Gastrocnemius medialis (tissue), 4 donors: ENCODE results near the gene MCU. TPM values are rescaled to one million over a fixed set of nuclear protein-coding genes. Genes with fewer than 3 reads are reported as not detected.
A peak's percentile ranks its signal among the peaks of the same experiment; 100 is the strongest.

ENCODE experiments used
- ATAC-seq, 2 donors: fragments of 150-250 bp; one replicate each; pipeline ENCODE4 v1.9.1; 2016
- DNase-seq, 2 donors: peaks; one replicate each; pipeline ENCODE4 v3.0.0-alpha.2; 2019
- H3K27ac ChIP-seq, 4 donors: fragments of 200-600 bp; sonication (generic); 1 replicate in 1 of 4; 2 replicates in 3 of 4; pipeline ENCODE4 v1.5.1; 2016 to 2018; ENCODE audit warnings: mild to moderate bottlenecking in 2 of 4, moderate library complexity in 1 of 4
- H3K27me3 ChIP-seq, 3 donors: fragments of 200-600 bp; sonication (generic) in 2 of 3; 1 replicate in 1 of 3; 2 replicates in 2 of 3; pipeline versions ENCODE4 v1.5.1 to v1.6.0; 2016 to 2019; ENCODE audit warnings: mild to moderate bottlenecking in 1 of 3, moderate library complexity in 1 of 3
- H3K36me3 ChIP-seq, 2 donors: fragments of 200-600 bp; sonication (generic) in 1 of 2; one replicate each; pipeline ENCODE4 v1.5.1; 2017 to 2018
- H3K4me1 ChIP-seq, 2 donors: fragments of 200-600 bp; sonication (generic) in 1 of 2; one replicate each; pipeline ENCODE4 v1.5.1; 2016 to 2017; ENCODE audit warnings: mild to moderate bottlenecking in 2 of 2
- H3K4me3 ChIP-seq, 4 donors: fragments of 200-600 bp; sonication (generic) in 3 of 4; 1 replicate in 1 of 4; 2 replicates in 3 of 4; pipeline ENCODE4 v1.5.1; 2016 to 2019; ENCODE audit warnings: mild to moderate bottlenecking in 2 of 4
- H3K9me3 ChIP-seq, 3 donors: fragments of 200-600 bp; sonication (generic) in 2 of 3; 1 replicate in 1 of 3; 2 replicates in 2 of 3; pipeline ENCODE4 v1.5.1; 2016 to 2019
- CTCF ChIP-seq, 5 experiments: fragments of 450-650 bp in 3 of 5; fragments of 200-600 bp in 2 of 5; sonication (generic) in 2 of 5; IDR thresholded peaks in 4 of 5; conservative IDR thresholded peaks in 1 of 5; 1 replicate in 4 of 5; 2 replicates in 1 of 5; pipeline ENCODE4 v1.5.1; 2016 to 2019; ENCODE audit warnings: antibody characterized with exemption in 5 of 5, mild to moderate bottlenecking in 3 of 5, moderate library complexity in 3 of 5
- POLR2A ChIP-seq, 2 donors: fragments of 450-650 bp; IDR thresholded peaks; one replicate each; pipeline ENCODE4 v1.6.1; 2017; ENCODE audit warnings: antibody characterized with exemption in 2 of 2, mild to moderate bottlenecking in 2 of 2, moderate library complexity in 2 of 2
- in situ Hi-C, 4 donors: fragments of 200-750 bp; cut with MboI; loops; one replicate each; pipeline versions ENCODE4 v1.15.0 to v1.8.0; 2017; ENCODE audit warnings: low sequenced_read_pairs in 4 of 4
- intact Hi-C: fragments of 100-400 bp; cut with DNase I; formaldehyde crosslinking; loops from one replicate; pipeline ENCODE4 v1.15.1; 2023; ENCODE audit warnings: low total_unique reads
- total RNA-seq, 4 donors: library from RNA; depleted of rRNA; stranded (reverse); fragments of >200 nt; gene quantifications; one replicate each; pipeline versions ENCODE4 v1.1.0 to v1.2.3, GENCODE V29; 2016

Gene MCU
- total RNA-seq, 4 donors from 2014 or later, result 25.1 to 61.3 (median 49.0) TPM

GRCh38 chr10:72800000-72800740, 108.2 kb downstream of the MCU start:
- H3K4me1 ChIP-seq, result peaks cover 31 to 34% of the 10 kb centered on the region in 2 donors
- TF ChIP-seq CTCF (IDR thresholded peaks at IDR 0.05 in 4 of 5, conservative IDR thresholded peaks at IDR 0.05 in 1 of 5) (no peak), POLR2A (IDR thresholded peaks at IDR 0.05) (no peak)
- peak overlapping the region in 3 of 4 donors; percentile 1 to 37 (median 15) for H3K27ac ChIP-seq
- ATAC-seq (no peak), DNase-seq (no peak)
- H3K27me3 ChIP-seq, result no peaks in the 10 kb centered on the region
- H3K4me3 ChIP-seq, result no peak overlapping the region
- no peaks in the 10 kb centered on the region for H3K9me3 ChIP-seq
- in situ Hi-C loops (no loop called here), intact Hi-C loops (no loop called here)
- no peaks in the 10 kb centered on the region for H3K36me3 ChIP-seq

- peak overlapping the region in 2 of 4 donors; percentile 15 to 37 for H3K27ac ChIP-seq
- ATAC-seq, result no peak
- in situ Hi-C loops, result no loop called here
Measured at GRCh38 chr10:72800741-72801092, 108.8 kb downstream of the MCU start.

GRCh38 chr10:72801263-72801868, 109.4 kb downstream of the MCU start:
- peak overlapping the region in 2 of 4 donors; percentile 17 to 66 for H3K27ac ChIP-seq
- H3K36me3 ChIP-seq, result no peaks in the 10 kb centered on the region
- ATAC-seq (no peak), DNase-seq (no peak)
- H3K27me3 ChIP-seq, result no peaks in the 10 kb centered on the region
- H3K4me1 ChIP-seq, result peaks cover 31 to 36% of the 10 kb centered on the region in 2 donors
- in situ Hi-C loops (no loop called here), intact Hi-C loops (no loop called here)
- no peaks in the 10 kb centered on the region for H3K9me3 ChIP-seq
- TF ChIP-seq POLR2A (IDR thresholded peaks at IDR 0.05) (no peak), CTCF (IDR thresholded peaks at IDR 0.05 in 4 of 5, conservative IDR thresholded peaks at IDR 0.05 in 1 of 5) (no peak)
- H3K4me3 ChIP-seq, result no peak overlapping the region

More at GRCh38 chr10:72800741-72801092, 108.8 kb downstream of the MCU start:
- no peaks in the 10 kb centered on the region for H3K9me3 ChIP-seq
- DNase-seq, result no peak
- no peaks in the 10 kb centered on the region for H3K36me3 ChIP-seq
- no peak for TF ChIP-seq CTCF (IDR thresholded peaks at IDR 0.05 in 4 of 5, conservative IDR thresholded peaks at IDR 0.05 in 1 of 5)
- peaks cover 31 to 34% of the 10 kb centered on the region in 2 donors for H3K4me1 ChIP-seq
- H3K4me3 ChIP-seq, result no peak overlapping the region
- intact Hi-C loops, result no loop called here
- H3K27me3 ChIP-seq, result no peaks in the 10 kb centered on the region

GRCh38 chr10:72802332-72802731, 110.4 kb downstream of the MCU start:
- H3K4me3 ChIP-seq, result peak overlapping the region in 2 of 4 donors; percentile 9 to 24
- TF ChIP-seq POLR2A (IDR thresholded peaks at IDR 0.05) (no peak), CTCF (IDR thresholded peaks at IDR 0.05 in 4 of 5, conservative IDR thresholded peaks at IDR 0.05 in 1 of 5) (no peak)
- peaks cover 40 to 45% of the 10 kb centered on the region in 2 donors for H3K4me1 ChIP-seq
- H3K9me3 ChIP-seq, result no peaks in the 10 kb centered on the region
- H3K27ac ChIP-seq, result peak overlapping the region; percentile 52 to 66 (median 60)
- ATAC-seq (no peak), DNase-seq (no peak)
- H3K27me3 ChIP-seq, result no peaks in the 10 kb centered on the region
- in situ Hi-C loops (no loop called here), intact Hi-C loops (no loop called here)
- no peaks in the 10 kb centered on the region for H3K36me3 ChIP-seq
